PC-3 (cell line): ENCODE data around the gene GIMAP4. TPM values are rescaled to one million over a fixed set of nuclear protein-coding genes. Genes with fewer than 3 reads are reported as not detected.

Experiments used
- ATAC-seq: fragments of 200-7000 bp; cut with Tn5 transposase; 2 replicates; pipeline ENCODE4 v1.9.1; 2020; ENCODE audit warnings: mild to moderate bottlenecking, moderate library complexity
- BruUV-seq: library from RNA; stranded (reverse); fragments of 400-500 nt; replicated peaks from 2 replicates; lab custom pipeline; 2021; lab: Mats Ljungman, UMichigan
- CTCF ChIA-PET: fragments of 300-600 bp; sonication (Branson Sonifier 250); formaldehyde crosslinking; loops from one replicate; lab custom pipeline; 2022; ENCODE audit warnings: antibody characterized with exemption; lab: Charles Lee
- POLR2A ChIA-PET: fragments of 300-600 bp; sonication (Branson Sonifier 250); formaldehyde crosslinking; loops from one replicate; lab custom pipeline; 2022; ENCODE audit warnings: antibody characterized with exemption; ENCODE audit not compliant: unreplicated experiment; lab: Charles Lee
- DNase-seq: peaks from one replicate; pipeline ENCODE4 v3.0.0-alpha.2; 2015
- H2AFZ ChIP-seq: fragments of 300-600 bp; sonication (generic); 2 replicates; pipeline ENCODE4 v1.6.0; 2016; ENCODE audit warnings: antibody characterized with exemption, low read length
- H3F3A ChIP-seq: fragments of 300-600 bp; sonication (generic); one replicate; pipeline ENCODE4 v1.6.0; 2017; ENCODE audit warnings: antibody characterized with exemption, low read length, control low read depth, mild to moderate bottlenecking; ENCODE audit not compliant: unreplicated experiment
- H3K27ac ChIP-seq: fragments of 300-600 bp; sonication (generic); 2 replicates; pipeline ENCODE4 v1.5.1; 2016; ENCODE audit warnings: mild to moderate bottlenecking, low read length
- H3K27me3 ChIP-seq: fragments of 300-600 bp; sonication (generic); 2 replicates; pipeline ENCODE4 v1.6.1; 2016; ENCODE audit warnings: low read length, mixed read lengths
- H3K36me3 ChIP-seq: fragments of 300-600 bp; sonication (generic); 2 replicates; pipeline ENCODE4 v1.6.1; 2016; ENCODE audit warnings: low read depth, mixed run types, low read length, mixed read lengths
- H3K4me1 ChIP-seq: fragments of 300-600 bp; sonication (generic); 2 replicates; pipeline ENCODE4 v1.5.1; 2016; ENCODE audit warnings: low read length; ENCODE audit not compliant: insufficient read depth
- H3K4me2 ChIP-seq: fragments of 300-600 bp; sonication (generic); 2 replicates; pipeline ENCODE4 v1.6.0; 2016; ENCODE audit warnings: low read length
- H3K4me3 ChIP-seq: fragments of 300-600 bp; sonication (generic); 2 replicates; pipeline ENCODE4 v1.5.1; 2016; ENCODE audit warnings: mild to moderate bottlenecking, low read length, mixed read lengths
- H3K79me2 ChIP-seq: fragments of 300-600 bp; sonication (generic); 2 replicates; pipeline ENCODE4 v1.6.1; 2017; ENCODE audit warnings: low read length, mixed read lengths
- H3K9ac ChIP-seq: fragments of 300-600 bp; sonication (generic); 2 replicates; pipeline ENCODE4 v1.6.0; 2016; ENCODE audit warnings: mild to moderate bottlenecking, low read length
- H3K9me2 ChIP-seq: fragments of 300-600 bp; sonication (generic); replicated peaks from 2 replicates; pipeline ENCODE4 v1.6.1; 2016; ENCODE audit warnings: mixed run types, low read length, mixed read lengths
- H3K9me3 ChIP-seq: fragments of 300-600 bp; sonication (generic); 2 replicates; pipeline ENCODE4 v1.6.1; 2016; ENCODE audit warnings: low read length, mixed read lengths
- H4K20me1 ChIP-seq: fragments of 300-600 bp; sonication (generic); 2 replicates; pipeline ENCODE4 v1.6.1; 2016; ENCODE audit warnings: low read length, mixed read lengths
- CTCF ChIP-seq: fragments of 300-600 bp; sonication (generic); conservative IDR thresholded peaks from 2 replicates; pipeline ENCODE4 v1.5.1; 2017; ENCODE audit warnings: antibody characterized with exemption, low read depth, mild to moderate bottlenecking, low read length
- EZH2 ChIP-seq: fragments of 300-600 bp; sonication (generic); IDR thresholded peaks from one replicate; pipeline ENCODE4 v1.6.1; 2017; ENCODE audit warnings: antibody characterized with exemption, mild to moderate bottlenecking, low read length; ENCODE audit not compliant: unreplicated experiment
- EZH2phosphoT487 ChIP-seq: fragments of 300-600 bp; sonication (generic); IDR thresholded peaks from 2 replicates; pipeline ENCODE4 v1.6.1; 2018; ENCODE audit warnings: mild to moderate bottlenecking, antibody characterized with exemption, low read length, borderline replicate concordance
- intact Hi-C: fragments of 100-400 bp; cut with micrococcal nuclease; formaldehyde crosslinking; loops from 2 replicates; pipeline ENCODE4 v1.9.0; 2023
- total RNA-seq: library from RNA; depleted of rRNA; stranded (reverse); fragments of >200 nt; gene quantifications from 2 replicates; pipeline ENCODE4 v1.2.3, GENCODE V29; 2014

GIMAP4 gene
- total RNA-seq, 1 experiment from 2014 or later: not detected

DNA sequence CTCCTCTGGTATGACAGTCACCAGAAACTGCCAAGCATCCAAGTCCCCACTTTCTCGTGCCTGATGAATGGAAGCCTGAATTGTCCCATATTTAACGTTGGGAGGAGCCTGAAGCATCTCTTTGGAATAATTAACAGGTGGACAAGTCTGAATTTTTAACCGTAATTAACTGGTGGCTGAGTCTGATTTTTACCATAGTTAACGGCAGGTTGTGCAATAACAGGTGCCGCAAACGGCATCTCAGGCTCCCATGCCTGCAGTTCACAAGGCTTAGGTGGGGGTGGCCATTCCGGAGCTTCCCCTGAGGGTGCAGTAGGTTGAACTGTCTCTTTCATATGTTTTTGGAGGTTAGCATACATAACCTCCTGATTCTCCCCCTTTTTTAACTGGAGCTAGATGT, 2.0 kb upstream of the GIMAP4 start:
- Histone ChIP-seq H3K27me3 (peaks cover 35% of the 10 kb centered on the region; the same call in 1 of the 2 replicates), H3K79me2 (no peaks in the 10 kb centered on the region), H3K36me3 (no peaks in the 10 kb centered on the region), H4K20me1 (no peaks in the 10 kb centered on the region), H3K9me2 (no peaks in the 10 kb centered on the region), H2AFZ (no peak overlapping the region), H3K4me3 (no peak overlapping the region), H3K27ac (no peak overlapping the region), H3K9ac (no peak overlapping the region), H3K9me3 (no peaks in the 10 kb centered on the region), H3K4me1 (no peaks in the 10 kb centered on the region), H3K4me2 (no peak overlapping the region), H3F3A (no peaks in the 10 kb centered on the region)
- no peak for ATAC-seq
- ChIA-PET POLR2A (no interaction called here), CTCF (no interaction called here)
- no TSS peak for BruUV-seq
- intact Hi-C loops: no loop called here
- TF ChIP-seq CTCF (no peak), EZH2 (no peak), EZH2phosphoT487 (no peak)
- no peak for DNase-seq

DNA sequence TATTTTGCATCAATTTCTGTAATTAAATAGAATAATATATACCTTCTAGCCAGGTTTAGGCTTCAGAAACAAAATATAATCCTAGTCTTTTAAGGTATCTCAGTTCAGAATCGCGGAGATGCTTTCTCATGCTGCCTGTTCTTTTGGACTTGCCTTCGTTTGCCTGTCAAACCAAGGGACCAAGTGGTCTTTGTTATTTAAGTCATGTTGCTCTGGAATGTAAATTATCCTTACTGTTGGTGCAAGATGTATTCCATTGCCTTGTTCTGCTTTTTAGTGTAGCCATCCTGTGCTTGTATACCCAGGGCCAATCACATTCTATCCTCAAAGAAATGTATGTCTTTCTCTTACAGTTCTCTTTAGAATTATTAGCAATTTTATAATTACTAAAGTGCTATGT, 1.1 kb upstream of the GIMAP4 start:
- Histone ChIP-seq H3K27me3 (peaks cover 44% of the 10 kb centered on the region), H3K27ac (no peak overlapping the region), H3K9me3 (no peaks in the 10 kb centered on the region), H3K9ac (no peak overlapping the region), H2AFZ (no peak overlapping the region), H3K4me3 (no peak overlapping the region), H3K4me2 (no peak overlapping the region), H3K79me2 (no peaks in the 10 kb centered on the region), H3K9me2 (no peaks in the 10 kb centered on the region), H3K36me3 (no peaks in the 10 kb centered on the region), H3K4me1 (no peaks in the 10 kb centered on the region), H4K20me1 (no peaks in the 10 kb centered on the region), H3F3A (no peaks in the 10 kb centered on the region)
- DNase-seq: no peak
- intact Hi-C loops: no loop called here
- TF ChIP-seq EZH2 (no peak), CTCF (no peak), EZH2phosphoT487 (no peak)
- CTCF ChIA-PET: no interaction called here
- no TSS peak for BruUV-seq
- ATAC-seq: no peak
- POLR2A ChIA-PET: no interaction called here

- H3K9ac ChIP-seq: no peak overlapping the region
- TF ChIP-seq EZH2phosphoT487 (no peak), CTCF (no peak), EZH2 (no peak)
- no peak overlapping the region for H3K4me2 ChIP-seq
- H3K36me3 ChIP-seq: no peaks in the 10 kb centered on the region
- no peaks in the 10 kb centered on the region for H3F3A ChIP-seq
- POLR2A ChIA-PET: no interaction called here
- no peak overlapping the region for H3K27ac ChIP-seq
- CTCF ChIA-PET: no interaction called here
- intact Hi-C loops: no loop called here
- no peak for DNase-seq
- H4K20me1 ChIP-seq: no peaks in the 10 kb centered on the region
- H3K4me1 ChIP-seq: no peaks in the 10 kb centered on the region
- no peak overlapping the region for H2AFZ ChIP-seq
- BruUV-seq: no TSS peak
- no peak for ATAC-seq
- no peaks in the 10 kb centered on the region for H3K79me2 ChIP-seq
- H3K4me3 ChIP-seq: no peak overlapping the region
- H3K27me3 ChIP-seq: peaks cover 47% of the 10 kb centered on the region
- H3K9me3 ChIP-seq: no peaks in the 10 kb centered on the region
- H3K9me2 ChIP-seq: no peaks in the 10 kb centered on the region
These were observed 618 bp upstream of the GIMAP4 start for GRCh38 chr7:150566572-150566971.
